ENCODE results near the gene RNASE12.

The RNASE12 gene

DNA sequence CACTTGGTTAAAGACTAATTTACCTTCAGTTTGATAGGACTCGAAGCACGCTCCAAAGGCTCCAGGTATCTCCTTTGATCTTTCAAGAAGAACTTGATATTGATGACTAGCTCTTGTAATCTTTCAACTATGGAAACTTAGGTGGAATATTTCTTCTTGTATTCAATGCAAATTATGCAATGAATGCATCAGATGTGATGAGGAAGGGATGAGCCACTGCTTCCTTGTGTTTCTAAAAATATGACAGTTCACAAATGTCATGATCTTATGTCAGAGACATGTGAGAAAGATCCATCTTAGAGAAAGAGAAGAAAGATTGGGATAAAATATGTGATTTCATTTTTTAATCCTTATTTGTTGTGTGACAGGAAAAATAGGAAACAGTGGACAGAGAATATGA is 40.2 kb downstream of the RNASE12 start:
- intact Hi-C loops (cut with DNase I), result no loop called here
- no peak for DNase-seq

- no peak for DNase-seq
Observed at GRCh38 chr14:20548414-20549158, 42.6 kb downstream of the RNASE12 start.

DNA sequence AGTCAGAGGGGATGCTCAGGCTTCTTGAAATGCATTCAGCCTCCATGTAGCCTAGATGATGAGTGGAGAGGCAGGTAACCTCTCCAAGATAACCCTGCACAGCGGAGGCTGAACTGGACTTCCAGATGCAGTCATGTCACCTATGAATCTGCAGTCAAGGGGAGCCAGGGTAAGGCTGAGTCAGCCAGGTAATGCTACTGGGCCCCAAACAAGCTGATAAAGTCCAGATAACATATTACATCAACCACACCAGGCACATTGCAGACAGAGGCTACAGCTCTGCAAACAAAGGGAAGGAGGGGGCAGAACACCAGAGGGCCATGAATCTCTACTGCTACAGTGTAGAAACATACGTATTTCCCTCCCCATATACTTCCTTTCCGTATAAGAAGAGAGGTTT is 44.3 kb downstream of the RNASE12 start:
- intact Hi-C loops (cut with DNase I), result no loop called here
- DNase-seq, result no peak

More at GRCh38 chr14:20548414-20549158, 42.6 kb downstream of the RNASE12 start:
- intact Hi-C loops (cut with DNase I), result no loop called here

Data from posterior cingulate gyrus (tissue), 11 donors.